Measurements from ENCODE around the gene LINC00305.

Gene LINC00305

GRCh38 chr18:64148988-64149387 lies at the start of gene LINC00305:
Gene LINC00305, minus strand, starts transcription at chr18:64149088.
- DNase-seq (ENCODE audit: low read depth in 2 of 2), result no peak

DNA sequence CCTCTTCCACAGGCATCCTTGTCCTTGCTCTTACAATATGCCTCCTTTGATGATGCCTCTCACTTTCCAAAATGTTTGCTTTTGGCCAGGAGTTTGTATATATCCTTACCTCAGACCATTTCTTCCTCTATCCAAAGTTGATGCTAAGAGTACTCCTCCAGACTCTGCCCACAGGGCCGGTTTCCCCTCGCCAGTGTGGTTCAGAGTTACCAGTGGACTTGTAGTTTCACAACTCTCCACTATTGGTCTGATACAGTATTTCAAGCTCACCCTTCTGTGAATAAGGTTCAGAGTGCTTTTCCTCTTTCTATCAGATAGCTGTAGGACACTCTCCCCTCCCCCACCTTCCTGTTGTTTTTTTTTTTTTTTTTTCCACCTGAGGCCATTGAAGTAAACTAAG lies 42.2 kb upstream of the LINC00305 start:
- DNase-seq (ENCODE audit: low read depth in 2 of 2), result no peak

DNA sequence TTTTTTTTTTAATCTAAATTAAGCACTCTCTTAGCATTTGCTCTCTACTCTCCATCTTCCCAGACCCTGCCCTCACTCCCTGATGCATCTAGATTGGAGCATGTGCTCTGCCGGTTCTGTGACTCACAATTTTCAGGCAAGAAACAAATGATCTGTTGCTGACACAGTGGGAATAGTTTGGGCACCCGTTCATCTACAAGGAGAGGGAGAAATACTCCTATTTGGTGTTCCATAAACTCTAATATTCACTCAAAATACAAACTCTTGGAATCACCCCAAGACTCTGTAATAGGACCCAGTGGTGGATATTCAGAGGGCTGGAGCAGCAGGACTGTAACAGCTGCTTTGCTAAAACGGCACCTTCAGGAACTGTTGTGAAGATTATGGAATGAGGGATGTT lies 37.1 kb upstream of the LINC00305 start:
- no peak for DNase-seq (ENCODE audit: low read depth in 2 of 2)

DNA sequence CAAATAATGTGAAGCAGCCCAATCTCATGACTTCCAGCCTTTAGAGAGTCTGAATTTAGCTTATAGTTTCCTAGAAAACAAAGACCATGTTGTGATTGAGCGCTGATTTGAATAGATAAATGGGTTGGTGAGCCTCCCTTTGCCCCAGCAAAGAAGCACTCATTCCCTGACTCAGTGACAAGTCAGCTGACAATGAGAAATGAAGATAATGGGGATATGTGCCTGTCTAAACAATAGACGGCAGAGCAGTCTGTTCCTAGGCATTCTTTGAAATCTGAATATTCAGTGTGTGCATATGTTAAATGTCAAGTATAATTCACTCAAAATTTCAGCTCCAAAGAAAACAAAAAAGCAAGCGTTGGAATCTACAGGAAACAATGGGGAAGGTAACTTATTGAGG lies 34.8 kb upstream of the LINC00305 start:
- no peak for DNase-seq (ENCODE audit: low read depth in 2 of 2)

DNA sequence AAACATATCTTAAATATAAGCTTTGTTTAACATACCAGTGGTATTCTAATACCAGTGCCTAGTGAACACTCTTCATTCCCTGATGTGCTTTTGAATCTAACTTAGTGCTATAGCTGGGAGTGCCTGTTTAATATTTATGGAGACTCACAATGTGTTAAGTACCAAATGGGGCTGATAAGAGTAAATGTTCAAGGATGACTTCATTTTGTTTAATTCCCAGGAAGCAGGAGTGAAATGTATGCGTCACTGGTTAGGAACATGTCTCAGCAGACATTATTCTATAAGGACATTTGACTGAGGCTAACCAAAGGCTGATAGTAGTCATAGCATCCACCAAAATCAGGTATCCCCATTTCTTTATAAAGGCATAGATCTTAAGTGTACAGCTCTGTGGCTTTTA lies 31.7 kb upstream of the LINC00305 start:
- no peak for DNase-seq (ENCODE audit: low read depth in 2 of 2)

- DNase-seq (ENCODE audit: low read depth in 2 of 2), result no peak
These were observed 31.3 kb upstream of the LINC00305 start for GRCh38 chr18:64180171-64180570.

DNA sequence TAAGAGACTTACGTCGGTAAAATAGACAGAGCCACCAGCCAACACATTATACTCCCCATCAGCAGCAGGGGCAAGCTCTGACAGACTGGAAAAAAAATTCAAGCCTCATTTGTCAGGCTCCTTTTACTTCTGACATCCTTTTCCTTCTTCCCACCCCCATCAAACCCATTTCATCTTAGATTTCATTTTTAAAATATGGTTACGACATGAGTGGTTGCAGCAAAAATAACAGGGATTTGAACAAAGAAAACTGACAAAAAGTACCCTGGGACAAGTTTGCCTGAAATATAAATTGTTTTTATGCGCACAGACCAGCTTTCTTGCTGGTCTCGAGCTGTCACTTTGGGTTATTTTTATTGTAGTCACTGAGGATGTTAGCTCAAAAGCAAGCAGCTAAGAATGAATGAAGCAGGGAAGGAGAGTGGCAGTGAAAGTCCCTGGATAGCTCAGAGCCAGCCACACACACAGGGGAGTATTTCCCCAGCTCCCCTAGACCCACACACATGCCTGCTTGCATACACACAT lies 30.7 kb upstream of the LINC00305 start:
- no peak for DNase-seq (ENCODE audit: low read depth in 2 of 2)

DNA sequence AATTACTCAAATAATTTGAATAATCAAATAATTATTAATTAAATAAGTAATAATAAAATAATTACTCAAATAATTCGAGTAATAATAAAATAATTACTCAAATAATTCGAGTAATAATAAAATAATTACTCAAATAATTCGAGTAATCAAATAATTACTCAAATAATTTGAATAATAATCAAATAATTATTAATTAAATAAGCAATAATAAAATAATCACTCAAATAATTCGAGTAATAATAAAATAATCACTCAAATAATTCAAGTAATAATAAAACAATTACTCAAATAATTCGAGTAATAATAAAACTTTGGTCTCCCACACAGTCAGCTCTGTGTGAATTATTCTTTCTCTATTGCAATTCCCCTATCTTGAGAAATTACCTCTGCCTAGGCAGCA lies 30.0 kb upstream of the LINC00305 start:
- DNase-seq (ENCODE audit: low read depth in 2 of 2), result no peak

GRCh38 chr18:64175432-64175831 lies 26.5 kb upstream of the LINC00305 start:
- no peak for DNase-seq (ENCODE audit: low read depth in 2 of 2)

DNA sequence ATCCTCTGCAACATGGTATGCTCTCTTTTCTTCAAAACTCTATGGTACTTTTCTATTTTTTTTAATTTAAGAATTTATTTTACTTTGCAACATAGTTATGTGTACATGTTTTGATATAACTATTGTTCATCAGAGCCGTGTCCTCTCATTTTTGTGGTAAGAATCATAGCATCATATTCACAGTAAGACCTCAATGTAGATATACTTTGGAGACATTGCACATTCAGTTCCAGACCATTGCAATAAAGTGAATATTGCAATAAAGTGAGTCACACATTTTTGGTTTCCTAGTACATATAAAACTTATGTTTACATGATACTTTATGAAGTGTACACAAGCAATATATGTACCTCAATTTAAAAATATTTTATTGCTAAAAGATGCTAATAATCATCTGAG lies 22.7 kb upstream of the LINC00305 start:
- DNase-seq (ENCODE audit: low read depth in 2 of 2), result no peak

DNA sequence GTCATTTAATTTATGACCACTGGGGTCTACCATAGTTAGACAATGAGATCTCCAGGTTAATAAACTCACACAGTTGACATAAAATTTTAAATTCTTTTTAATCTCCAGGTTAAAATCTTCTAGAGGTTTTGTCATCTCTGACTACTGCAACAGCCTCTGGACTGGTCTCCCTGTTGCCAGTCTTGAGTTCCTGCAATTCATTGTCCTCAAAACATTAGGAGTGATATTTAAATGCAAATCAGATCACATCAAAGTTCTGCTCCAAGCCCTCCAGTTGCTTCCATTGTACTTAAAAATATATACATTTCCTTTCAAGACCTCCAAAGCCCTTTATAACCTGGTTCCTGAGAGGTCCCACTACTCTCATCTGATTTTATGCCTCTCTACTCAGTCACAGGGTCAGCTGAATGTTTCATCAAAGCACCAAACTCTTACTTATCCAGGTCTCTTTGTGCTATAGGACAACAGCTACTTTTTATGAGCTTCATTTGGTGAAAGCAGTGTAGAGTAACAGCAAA lies 18.6 kb upstream of the LINC00305 start:
- no peak for DNase-seq (ENCODE audit: low read depth in 2 of 2)

DNA sequence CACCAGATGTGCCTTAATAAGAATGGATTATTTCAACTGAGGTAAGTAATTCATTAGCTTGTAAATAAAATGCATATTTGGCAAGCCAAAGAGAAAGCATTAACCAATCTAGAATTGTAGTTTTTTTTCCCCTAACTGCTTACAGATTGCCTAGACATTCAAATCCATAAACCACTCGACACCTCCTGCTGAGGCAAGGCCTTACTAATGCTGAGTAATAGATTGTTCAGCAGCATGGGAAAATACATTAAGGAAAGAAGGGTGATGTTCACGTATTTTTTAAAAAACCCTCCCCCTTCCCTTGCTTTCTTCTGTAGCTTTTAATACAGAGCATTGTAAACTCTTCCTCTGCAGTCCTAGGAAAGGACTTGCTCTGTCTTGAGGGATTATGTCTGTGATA lies 17.0 kb upstream of the LINC00305 start:
- no peak for DNase-seq (ENCODE audit: low read depth in 2 of 2)

- no peak for DNase-seq (ENCODE audit: low read depth in 2 of 2)
These were observed 16.0 kb upstream of the LINC00305 start for GRCh38 chr18:64164883-64165282.

- no peak for DNase-seq (ENCODE audit: low read depth in 2 of 2)
These were observed 1.1 kb upstream of the LINC00305 start for GRCh38 chr18:64149916-64150438.

DNA sequence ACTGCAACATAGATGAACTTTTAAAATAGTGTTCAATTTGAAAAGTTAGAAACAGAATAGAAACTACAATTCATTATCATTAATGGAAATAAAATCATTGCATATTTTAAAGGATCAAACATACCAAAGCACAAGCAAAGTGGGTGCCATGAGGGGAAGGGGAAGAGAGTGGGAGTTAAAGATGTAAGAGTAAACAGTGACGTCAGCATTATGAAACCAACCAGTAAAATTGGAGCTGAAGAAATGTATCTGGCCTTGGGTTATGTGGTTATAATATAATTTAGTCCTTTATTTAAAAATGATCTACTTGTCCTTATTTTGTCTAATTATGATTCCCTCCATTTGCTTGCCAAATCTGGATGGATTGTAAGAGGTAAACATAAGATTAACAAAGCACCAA lies 6.0 kb downstream of the LINC00305 start:
- no peak for DNase-seq (ENCODE audit: low read depth in 2 of 2)

- DNase-seq (ENCODE audit: low read depth in 2 of 2), result no peak
These were observed 11.0 kb downstream of the LINC00305 start for GRCh38 chr18:64137914-64138313.

DNA sequence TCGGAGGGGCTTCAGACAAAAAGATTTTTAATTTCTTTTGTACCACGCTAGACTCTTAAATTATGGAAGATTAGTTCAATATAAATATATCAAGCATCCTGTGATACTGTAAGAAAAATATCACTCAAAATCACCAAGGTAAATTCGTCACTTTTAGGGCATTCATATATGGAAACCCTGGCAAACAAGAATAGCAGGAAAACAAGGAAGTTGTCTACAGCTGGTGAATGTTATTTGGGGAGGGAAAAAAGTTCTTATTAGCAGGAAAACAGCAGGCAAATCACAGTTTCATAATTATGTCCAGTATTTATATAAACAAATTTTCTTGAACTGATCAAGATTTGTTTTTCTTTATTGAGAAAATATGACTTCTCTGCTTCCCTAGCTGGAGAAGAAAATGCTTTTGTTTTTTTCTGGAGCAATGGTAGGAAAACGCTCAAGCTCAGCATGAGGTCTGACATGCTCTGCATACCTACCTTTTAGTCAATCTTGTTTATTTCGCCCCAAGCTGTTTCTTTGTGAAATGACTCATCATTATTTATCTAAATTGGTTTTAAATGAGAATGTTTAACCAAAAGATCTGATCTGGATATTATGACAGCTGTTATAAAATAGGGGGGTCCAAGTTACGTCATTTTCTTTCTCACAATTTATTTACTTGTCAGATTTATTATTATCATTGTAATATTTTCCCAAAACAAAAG lies 14.7 kb downstream of the LINC00305 start:
- DNase-seq (ENCODE audit: low read depth in 2 of 2), result no peak

DNA sequence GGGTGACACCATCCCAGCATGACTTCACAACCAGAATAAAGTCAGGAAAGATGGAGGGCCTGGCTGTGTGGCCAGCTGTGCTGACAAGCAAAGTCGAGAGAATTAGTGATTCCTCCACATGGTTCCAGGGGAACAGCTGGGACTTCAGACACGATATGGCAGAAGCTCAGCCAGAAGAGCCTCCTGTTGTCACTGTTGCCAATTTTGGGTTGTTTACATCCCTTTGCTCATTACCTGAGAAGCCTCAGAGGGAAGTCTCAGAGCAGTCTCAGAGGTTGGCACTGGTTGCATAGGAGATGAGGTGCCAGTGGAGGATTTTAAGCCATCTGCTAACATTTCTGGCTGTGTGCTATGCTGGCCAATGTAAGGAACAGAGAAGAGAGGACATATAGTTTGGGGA lies 16.0 kb downstream of the LINC00305 start:
- no peak for DNase-seq (ENCODE audit: low read depth in 2 of 2)

GRCh38 chr18:64131314-64131713 lies 17.6 kb downstream of the LINC00305 start:
- DNase-seq (ENCODE audit: low read depth in 2 of 2), result no peak

DNA sequence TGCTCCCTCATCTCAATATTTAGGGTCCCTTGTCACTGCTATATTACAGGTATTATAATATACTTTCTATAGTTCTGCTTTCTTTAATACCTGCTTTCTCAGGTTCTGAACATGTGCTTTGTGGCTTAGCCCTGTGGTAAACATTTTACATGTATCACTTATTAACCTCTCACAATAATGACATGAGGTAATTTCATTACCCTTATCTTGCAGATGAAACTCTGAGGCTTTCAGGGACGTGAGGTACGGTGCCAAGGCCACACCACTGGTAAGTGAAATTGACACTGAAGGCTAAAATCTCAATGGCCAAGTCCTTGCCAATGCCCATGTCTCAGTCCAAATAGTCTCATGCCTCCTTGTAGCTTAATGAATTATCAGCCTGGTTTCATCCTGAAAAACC lies 21.7 kb downstream of the LINC00305 start:
- no peak for DNase-seq (ENCODE audit: low read depth in 2 of 2)

- DNase-seq (ENCODE audit: low read depth in 2 of 2), result no peak
These were observed 29.0 kb downstream of the LINC00305 start for GRCh38 chr18:64119916-64120315.

DNA sequence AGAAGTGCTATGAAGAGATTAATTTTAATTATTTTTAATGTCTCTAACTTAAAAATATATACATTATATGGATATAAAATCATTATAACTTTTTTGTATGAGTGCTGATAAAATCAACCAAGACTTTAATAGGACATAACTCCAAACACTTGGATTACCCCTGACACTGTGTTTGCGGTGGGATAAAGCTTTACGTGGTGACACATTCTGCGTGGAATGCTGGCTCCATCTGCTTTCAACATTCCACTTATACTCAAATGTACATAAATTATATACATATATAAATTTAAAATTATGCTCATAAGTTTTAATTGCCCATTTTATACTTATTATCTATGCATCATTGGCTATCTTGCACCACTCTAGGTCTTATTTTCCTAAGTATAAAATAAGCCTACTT lies 30.5 kb downstream of the LINC00305 start:
- no peak for DNase-seq (ENCODE audit: low read depth in 2 of 2)

DNA sequence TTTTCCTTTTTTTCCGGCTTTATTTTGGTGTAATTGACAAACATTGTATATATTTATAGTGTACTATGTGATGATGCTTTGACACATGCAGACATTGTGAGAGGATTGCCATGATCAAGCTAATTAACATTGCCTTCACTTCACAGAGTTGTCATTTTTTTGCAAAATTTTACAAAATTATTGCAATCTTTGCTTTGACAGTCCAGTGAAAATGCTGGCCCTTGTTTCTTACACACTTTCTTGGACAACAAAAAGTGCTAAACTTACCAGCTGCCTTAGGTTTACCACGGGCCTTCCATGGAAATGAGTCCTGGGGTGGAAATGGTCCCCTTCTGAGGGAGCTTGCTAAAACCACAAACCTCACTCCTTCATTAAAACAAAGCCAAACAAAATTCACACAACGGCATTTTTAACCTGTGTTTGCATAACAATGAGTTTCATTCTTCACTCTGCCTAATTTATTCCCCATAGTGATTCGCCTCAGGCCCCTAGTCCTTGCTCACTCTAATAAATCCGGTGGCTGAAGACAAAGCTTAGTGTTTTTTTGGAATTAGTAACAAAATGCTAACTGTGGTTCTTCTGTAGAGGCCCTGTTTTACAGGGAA lies 32.2 kb downstream of the LINC00305 start:
- no peak for DNase-seq (ENCODE audit: low read depth in 2 of 2)

All from stimulated activated CD4-positive, alpha-beta T cell treated with anti-CD3 and anti-CD28 coated beads, Interleukin-15, amount 100 ng/mL, for 48 hours (primary cell).